ENCODE results near the gene MRPL36.

DNA sequence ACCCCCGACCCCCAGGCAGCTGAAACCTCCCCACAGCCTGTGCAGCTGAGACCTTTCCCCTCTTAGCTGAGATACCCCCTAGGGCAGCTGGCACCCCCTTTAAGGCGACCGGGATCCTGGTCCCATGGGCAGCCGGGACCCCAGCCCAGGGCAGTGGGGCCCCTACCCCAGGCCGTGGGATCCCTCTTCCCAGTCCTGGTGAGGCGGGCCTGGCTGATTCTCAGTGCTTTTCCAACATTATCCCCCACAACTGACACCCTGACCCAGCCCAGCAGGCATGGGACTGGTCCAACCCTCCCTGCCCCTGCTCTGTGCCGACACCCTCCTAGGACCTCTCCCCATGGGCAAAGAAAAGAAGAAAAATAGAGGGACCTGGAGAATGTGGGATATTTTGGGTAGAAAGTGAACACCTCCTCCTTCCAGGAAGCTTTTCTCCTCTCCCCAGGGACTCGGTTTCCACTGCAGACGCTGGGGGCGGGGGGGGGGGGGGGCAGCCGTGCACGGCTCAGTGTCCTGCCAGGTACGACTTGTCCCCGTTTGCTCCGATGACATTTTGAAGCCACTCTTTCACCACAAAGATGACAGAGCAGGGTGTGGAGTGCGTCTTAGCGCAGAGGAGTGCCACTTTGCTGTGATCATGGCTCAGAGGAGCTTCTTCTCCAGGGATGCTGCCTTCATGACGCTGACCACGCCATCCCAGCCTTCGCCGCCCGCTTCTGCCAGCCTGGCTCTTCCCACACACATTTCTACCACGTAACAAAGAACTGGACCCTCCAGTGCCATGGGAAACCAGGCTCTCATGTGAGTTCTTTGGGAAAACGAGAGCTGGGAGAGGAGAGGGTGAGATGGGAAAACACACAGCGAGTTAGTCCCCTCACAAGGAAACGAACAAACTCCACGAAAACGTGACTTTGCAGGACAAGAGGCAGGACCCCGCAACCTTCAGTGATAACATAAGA is 47.5 kb downstream of the MRPL36 start:
- TF ChIP-seq POLR2A (IDR thresholded peaks at IDR 0.05; ENCODE audit: low read depth, low read length) (no peak), POLR2AphosphoS5 (IDR thresholded peaks at IDR 0.05; ENCODE audit: low read depth, low read length) (no peak), TAF1 (IDR thresholded peaks at IDR 0.05; ENCODE audit: borderline replicate concordance, low read depth, low read length) (no peak)

All from GM12892 (cell line).